Vagina (tissue), 2 donors: ENCODE measurements around the gene SH3BGR. TPM values are rescaled to one million over a fixed set of nuclear protein-coding genes. Genes with fewer than 3 reads are reported as not detected.

Experiments used
- DNase-seq, 2 donors: peaks; one replicate each; pipeline ENCODE4 v3.0.0-alpha.2; 2017; ENCODE audit errors: extremely low spot score in 2 of 2
- H3K27ac ChIP-seq: fragments of 200-600 bp; sonication (generic); one replicate; pipeline ENCODE4 v1.5.1; 2019
- H3K27me3 ChIP-seq: fragments of 200-600 bp; sonication (generic); one replicate; pipeline ENCODE4 v1.5.1; 2019
- H3K36me3 ChIP-seq, 2 donors: fragments of 200-600 bp; sonication (generic); one replicate each; pipeline ENCODE4 v1.5.1; 2017 to 2019
- H3K4me1 ChIP-seq: fragments of 200-600 bp; sonication (generic); one replicate; pipeline ENCODE4 v1.5.1; 2019
- H3K4me3 ChIP-seq, 2 donors: fragments of 200-600 bp; sonication (generic); 1 replicate in 1 of 2; 2 replicates in 1 of 2; pipeline ENCODE4 v1.5.1; 2016 to 2019
- H3K9me3 ChIP-seq: fragments of 200-600 bp; sonication (generic); one replicate; pipeline ENCODE4 v1.5.1; 2019
- POLR2A ChIP-seq, 2 donors: fragments of 450-650 bp; IDR thresholded peaks; one replicate each; pipeline ENCODE4 v1.6.1; 2017; ENCODE audit warnings: antibody characterized with exemption in 2 of 2, mild to moderate bottlenecking in 2 of 2, moderate library complexity in 2 of 2
- POLR2AphosphoS5 ChIP-seq, 2 donors: sonication (generic); formaldehyde crosslinking; IDR thresholded peaks; one replicate each; pipeline ENCODE4 v1.9.0; 2017; ENCODE audit warnings: antibody characterized with exemption in 2 of 2, mild to moderate bottlenecking in 2 of 2, low read depth in 1 of 2; ENCODE audit not compliant: insufficient read depth in 1 of 2
- intact Hi-C: fragments of 100-400 bp; cut with DNase I; formaldehyde crosslinking; loops from one replicate; pipeline ENCODE4 v1.15.1; 2023
- total RNA-seq: library from RNA; depleted of rRNA; stranded (reverse); fragments of >200 nt; gene quantifications from one replicate; pipeline ENCODE4 v1.2.3, GENCODE V29; 2016
- TF ChIP-seq, protein P1 (sequence below), 3 experiments: fragments of 450-650 bp in 2 of 3; fragments of 200-600 bp in 1 of 3; sonication (generic) in 1 of 3; IDR thresholded peaks; one replicate each; pipeline ENCODE4 v1.5.1; 2017 to 2019; ENCODE audit warnings: antibody characterized with exemption in 3 of 3, mild to moderate bottlenecking in 2 of 3, moderate library complexity in 2 of 3

Gene SH3BGR
- total RNA-seq, 1 donor from 2014 or later, result 1.2 TPM

DNA sequence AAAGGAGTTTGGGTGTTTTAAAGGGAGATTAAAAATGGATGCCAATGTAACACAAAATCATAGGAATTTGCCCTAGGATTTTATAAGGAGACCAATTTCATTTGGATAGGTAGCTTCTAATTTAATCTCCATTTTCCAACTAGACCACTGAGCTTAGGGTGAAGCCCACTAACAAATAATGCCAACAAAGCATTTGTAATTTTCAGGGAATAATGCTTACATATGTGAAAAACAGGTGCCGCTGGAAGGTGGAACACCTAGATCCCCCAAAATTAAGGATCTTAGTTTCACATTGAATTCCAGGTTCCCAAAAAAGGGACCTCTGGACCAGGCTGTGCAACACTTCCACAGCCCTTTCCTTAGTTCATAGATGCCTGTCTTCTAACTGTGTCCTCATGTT is 94.8 kb downstream of the SH3BGR start:
- H3K36me3 ChIP-seq, result no peaks in the 10 kb centered on the region
- TF ChIP-seq, protein P1, sequence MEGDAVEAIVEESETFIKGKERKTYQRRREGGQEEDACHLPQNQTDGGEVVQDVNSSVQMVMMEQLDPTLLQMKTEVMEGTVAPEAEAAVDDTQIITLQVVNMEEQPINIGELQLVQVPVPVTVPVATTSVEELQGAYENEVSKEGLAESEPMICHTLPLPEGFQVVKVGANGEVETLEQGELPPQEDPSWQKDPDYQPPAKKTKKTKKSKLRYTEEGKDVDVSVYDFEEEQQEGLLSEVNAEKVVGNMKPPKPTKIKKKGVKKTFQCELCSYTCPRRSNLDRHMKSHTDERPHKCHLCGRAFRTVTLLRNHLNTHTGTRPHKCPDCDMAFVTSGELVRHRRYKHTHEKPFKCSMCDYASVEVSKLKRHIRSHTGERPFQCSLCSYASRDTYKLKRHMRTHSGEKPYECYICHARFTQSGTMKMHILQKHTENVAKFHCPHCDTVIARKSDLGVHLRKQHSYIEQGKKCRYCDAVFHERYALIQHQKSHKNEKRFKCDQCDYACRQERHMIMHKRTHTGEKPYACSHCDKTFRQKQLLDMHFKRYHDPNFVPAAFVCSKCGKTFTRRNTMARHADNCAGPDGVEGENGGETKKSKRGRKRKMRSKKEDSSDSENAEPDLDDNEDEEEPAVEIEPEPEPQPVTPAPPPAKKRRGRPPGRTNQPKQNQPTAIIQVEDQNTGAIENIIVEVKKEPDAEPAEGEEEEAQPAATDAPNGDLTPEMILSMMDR (IDR thresholded peaks at IDR 0.05), result no peak
- TF ChIP-seq POLR2A (IDR thresholded peaks at IDR 0.05) (no peak), POLR2AphosphoS5 (IDR thresholded peaks at IDR 0.05; ENCODE audit: insufficient read depth in 1 of 2, low read depth in 1 of 2) (no peak)
- no peaks in the 10 kb centered on the region for H3K27me3 ChIP-seq
- DNase-seq, result no peak
- H3K27ac ChIP-seq, result no peak overlapping the region
- no peaks in the 10 kb centered on the region for H3K4me1 ChIP-seq
- H3K4me3 ChIP-seq, result no peak overlapping the region
- intact Hi-C loops, result no loop called here
- H3K9me3 ChIP-seq, result no peaks in the 10 kb centered on the region

DNA sequence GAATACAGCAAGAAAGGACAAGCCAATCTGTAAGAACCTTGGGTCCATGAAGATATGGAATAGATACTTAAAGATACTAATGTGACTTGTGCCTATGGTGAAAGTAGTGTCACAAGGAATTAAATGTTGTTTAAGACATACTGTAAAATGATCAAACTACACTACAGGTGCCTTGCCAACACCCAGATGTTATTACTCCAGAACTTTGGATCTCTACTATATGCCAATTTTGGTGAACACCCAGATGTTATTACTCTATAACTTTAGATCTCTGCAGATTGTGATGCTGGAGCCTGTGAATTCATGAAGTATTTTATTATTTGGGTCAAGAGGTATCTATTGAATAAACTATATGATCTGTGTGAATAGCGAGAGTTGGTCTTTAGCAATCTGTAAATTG is 101.1 kb downstream of the SH3BGR start:
- TF ChIP-seq, protein P1 (IDR thresholded peaks at IDR 0.05), result no peak
- no peak for TF ChIP-seq POLR2A (IDR thresholded peaks at IDR 0.05)
- H3K27ac ChIP-seq, result no peak overlapping the region
- intact Hi-C loops, result no loop called here
- H3K4me3 ChIP-seq, result no peak overlapping the region
- H3K36me3 ChIP-seq, result no peaks in the 10 kb centered on the region
- no peaks in the 10 kb centered on the region for H3K27me3 ChIP-seq
- no peaks in the 10 kb centered on the region for H3K4me1 ChIP-seq
- no peak for DNase-seq
- no peaks in the 10 kb centered on the region for H3K9me3 ChIP-seq

DNA sequence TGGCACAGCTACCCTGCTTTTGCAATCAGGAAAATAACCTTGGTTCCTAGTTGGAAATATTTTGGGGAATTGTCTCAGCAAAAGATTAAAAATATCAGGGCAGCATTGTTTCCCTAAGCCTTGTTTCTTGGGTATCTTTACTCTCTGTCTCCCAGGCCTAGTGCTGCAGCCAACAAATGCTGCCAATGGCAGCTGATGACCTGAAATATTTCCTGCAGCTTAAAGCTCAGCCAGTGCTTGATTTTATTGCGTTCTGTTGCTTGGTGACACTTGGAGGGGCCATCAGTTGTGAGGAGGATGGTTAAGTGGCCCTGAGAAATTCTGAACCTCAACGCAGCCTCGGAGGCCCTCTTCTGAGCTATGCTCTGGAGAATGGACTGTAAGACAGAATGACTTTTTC is 101.6 kb downstream of the SH3BGR start:
- no peak for DNase-seq
- no peaks in the 10 kb centered on the region for H3K36me3 ChIP-seq
- no peak overlapping the region for H3K27ac ChIP-seq
- H3K9me3 ChIP-seq, result no peaks in the 10 kb centered on the region
- no peak overlapping the region for H3K4me3 ChIP-seq
- intact Hi-C loops, result no loop called here
- no peaks in the 10 kb centered on the region for H3K27me3 ChIP-seq
- TF ChIP-seq POLR2A (IDR thresholded peaks at IDR 0.05) (no peak), POLR2AphosphoS5 (IDR thresholded peaks at IDR 0.05; ENCODE audit: insufficient read depth in 1 of 2, low read depth in 1 of 2) (no peak)
- TF ChIP-seq, protein P1 (IDR thresholded peaks at IDR 0.05), result no peak
- H3K4me1 ChIP-seq, result no peaks in the 10 kb centered on the region

DNA sequence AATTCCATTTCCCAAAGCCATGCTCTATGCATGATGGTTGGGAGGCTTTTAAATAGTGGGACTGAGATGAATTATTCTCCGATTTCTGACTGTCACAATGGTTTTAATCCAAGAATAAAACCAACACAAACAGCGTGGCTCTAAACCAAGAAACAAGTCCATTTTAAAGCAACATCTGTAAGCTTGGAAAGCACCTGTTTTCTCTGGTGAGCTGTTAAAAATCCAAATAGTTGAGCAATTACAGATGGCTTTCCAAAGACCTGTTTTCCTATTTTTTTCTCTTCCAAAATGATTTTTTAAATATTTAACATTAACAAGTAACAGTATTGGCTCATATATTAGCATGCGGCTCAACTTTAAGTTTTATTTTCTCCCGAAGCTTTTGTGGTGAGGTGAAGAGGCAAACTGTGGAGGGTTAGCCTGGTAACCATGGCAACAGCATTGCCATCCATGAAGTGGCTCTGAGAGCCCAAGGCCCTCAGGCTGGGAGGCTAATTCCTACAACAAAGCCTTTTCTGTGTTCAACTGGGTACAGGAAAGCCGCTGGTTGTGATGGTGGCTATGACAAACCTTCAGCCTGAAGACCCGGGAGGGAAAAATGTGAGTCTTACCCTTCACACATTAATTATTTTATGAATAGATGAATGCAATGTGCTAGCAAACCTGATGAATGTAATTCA is 104.3 kb downstream of the SH3BGR start:
- no peak for TF ChIP-seq POLR2A (IDR thresholded peaks at IDR 0.05)
- TF ChIP-seq, protein P1 (IDR thresholded peaks at IDR 0.05), result no peak
- Histone ChIP-seq H3K27ac (no peak overlapping the region), H3K27me3 (no peaks in the 10 kb centered on the region), H3K9me3 (no peaks in the 10 kb centered on the region), H3K4me3 (no peak overlapping the region), H3K4me1 (no peaks in the 10 kb centered on the region), H3K36me3 (no peaks in the 10 kb centered on the region)
- intact Hi-C loops, result no loop called here
- no peak for DNase-seq

DNA sequence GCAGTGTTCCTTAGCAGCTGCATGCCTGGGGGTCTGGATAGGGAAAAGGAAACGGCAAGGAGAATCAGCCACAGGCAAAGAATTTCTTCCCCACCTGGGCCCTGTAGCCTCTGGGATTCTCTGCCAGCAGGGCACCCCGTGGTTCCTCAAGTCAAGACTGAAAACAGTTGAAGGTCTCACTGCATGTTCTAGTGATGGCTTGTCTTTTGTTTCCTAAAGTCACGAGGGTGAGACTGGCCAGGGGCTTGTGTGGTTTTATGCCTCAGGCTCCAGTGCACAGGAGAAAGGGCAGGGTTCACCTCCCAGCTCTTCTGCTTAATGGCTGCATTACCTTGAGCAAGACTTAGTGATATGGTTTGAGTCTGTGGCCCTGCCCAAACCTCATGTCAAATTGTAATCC is 107.7 kb downstream of the SH3BGR start:
- H3K36me3 ChIP-seq, result no peaks in the 10 kb centered on the region
- intact Hi-C loops, result no loop called here
- H3K9me3 ChIP-seq, result no peaks in the 10 kb centered on the region
- TF ChIP-seq, protein P1 (IDR thresholded peaks at IDR 0.05), result no peak
- TF ChIP-seq POLR2AphosphoS5 (IDR thresholded peaks at IDR 0.05; ENCODE audit: insufficient read depth in 1 of 2, low read depth in 1 of 2) (no peak), POLR2A (IDR thresholded peaks at IDR 0.05) (no peak)
- DNase-seq, result no peak
- H3K4me3 ChIP-seq, result no peak overlapping the region
- H3K27me3 ChIP-seq, result no peaks in the 10 kb centered on the region
- no peak overlapping the region for H3K27ac ChIP-seq
- no peaks in the 10 kb centered on the region for H3K4me1 ChIP-seq
